Thoracic aorta (tissue), 2 donors: ENCODE measurements around the gene ZNF711. TPM values are rescaled to one million over a fixed set of nuclear protein-coding genes. Genes with fewer than 3 reads are reported as not detected.
"Not testable (repeated sequence)": the region's sequence is repeated elsewhere in the genome, so short reads cannot be mapped to it uniquely, and the experiment has no call there.

Experiments used
- ATAC-seq: fragments of 150-250 bp; one replicate; pipeline ENCODE4 v1.8.0; 2017; ENCODE audit warnings: low read depth; ENCODE audit not compliant: insufficient number of reproducible peaks, low FRiP score
- DNase-seq: peaks from one replicate; pipeline ENCODE4 v3.0.0-alpha.2; 2020; ENCODE audit warnings: low spot score
- H3K27ac ChIP-seq, 2 donors: fragments of 200-600 bp; sonication (generic); 1 replicate in 1 of 2; 2 replicates in 1 of 2; pipeline ENCODE4 v1.5.1; 2016; ENCODE audit warnings: mild to moderate bottlenecking in 2 of 2, moderate library complexity in 2 of 2
- H3K27me3 ChIP-seq: fragments of 200-600 bp; sonication (generic); replicated peaks from 2 replicates; pipeline ENCODE4 v1.6.0; 2016; ENCODE audit warnings: mild to moderate bottlenecking; ENCODE audit not compliant: insufficient read depth
- H3K36me3 ChIP-seq: fragments of 200-600 bp; sonication (generic); one replicate; pipeline ENCODE4 v1.5.1; 2016
- H3K4me1 ChIP-seq, 2 donors: fragments of 200-600 bp; sonication (generic); 1 replicate in 1 of 2; 2 replicates in 1 of 2; pipeline versions ENCODE4 v1.5.1 to v1.6.0; 2016; ENCODE audit warnings: low read depth in 2 of 2, mild to moderate bottlenecking in 1 of 2; ENCODE audit not compliant: control insufficient read depth in 1 of 2
- H3K4me3 ChIP-seq: fragments of 200-600 bp; sonication (generic); 2 replicates; pipeline ENCODE4 v1.5.1; 2016; ENCODE audit warnings: mild to moderate bottlenecking
- H3K9me3 ChIP-seq: fragments of 200-600 bp; sonication (generic); 2 replicates; pipeline ENCODE4 v1.5.1; 2016
- total RNA-seq, 2 donors: library from RNA; depleted of rRNA; stranded (reverse); fragments of >200 nt; gene quantifications; one replicate each; pipeline versions ENCODE4 v1.1.0 to v1.2.3, GENCODE V29; 2016
- TF ChIP-seq, protein P1 (sequence below): fragments of 200-600 bp; sonication (generic); IDR thresholded peaks from one replicate; pipeline ENCODE4 v1.5.1; 2019; ENCODE audit warnings: antibody characterized with exemption

ZNF711 gene
- total RNA-seq, 2 donors from 2014 or later = 3.7 to 6.4 TPM

DNA sequence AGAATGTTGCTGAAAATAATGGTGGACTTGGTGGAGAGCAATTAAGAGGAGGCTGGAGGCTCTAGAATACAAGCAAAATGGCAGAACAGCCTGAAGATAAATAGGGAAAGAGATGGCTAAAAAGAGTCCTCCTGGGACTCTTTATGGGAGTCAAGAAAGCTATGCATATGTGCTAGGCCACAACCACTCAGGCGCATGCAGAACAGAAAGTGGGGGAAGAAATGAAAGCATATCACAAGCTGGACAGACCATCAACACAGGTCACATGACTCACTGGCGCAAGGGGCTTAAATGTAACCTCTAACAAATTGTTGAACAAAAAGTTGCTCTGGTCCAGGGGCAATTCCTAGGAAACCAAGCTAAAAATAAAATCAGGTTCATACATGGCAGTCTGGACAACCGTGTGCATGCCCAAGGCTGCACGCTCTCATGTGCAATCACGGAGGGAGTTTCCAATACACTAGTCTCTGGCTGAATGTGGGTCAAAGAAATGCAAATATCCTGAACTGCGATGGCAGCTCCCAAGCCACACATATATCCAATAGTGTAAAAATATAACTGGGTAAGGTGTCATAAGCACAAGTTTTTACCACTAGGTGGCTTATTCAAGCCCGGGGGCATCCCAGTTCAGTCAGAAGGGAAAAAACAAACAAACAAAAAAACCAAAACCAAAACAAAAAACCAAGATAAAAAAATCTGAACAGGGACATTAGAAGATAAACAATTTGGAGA, 45.4 kb downstream of the ZNF711 start:
- DNase-seq = no peak
- Histone ChIP-seq H3K27me3 (no peaks in the 10 kb centered on the region), H3K9me3 (no peaks in the 10 kb centered on the region), H3K36me3 (no peaks in the 10 kb centered on the region), H3K27ac (no peak overlapping the region), H3K4me3 (no peak overlapping the region), H3K4me1 (no peaks in the 10 kb centered on the region)
- TF ChIP-seq, protein P1, sequence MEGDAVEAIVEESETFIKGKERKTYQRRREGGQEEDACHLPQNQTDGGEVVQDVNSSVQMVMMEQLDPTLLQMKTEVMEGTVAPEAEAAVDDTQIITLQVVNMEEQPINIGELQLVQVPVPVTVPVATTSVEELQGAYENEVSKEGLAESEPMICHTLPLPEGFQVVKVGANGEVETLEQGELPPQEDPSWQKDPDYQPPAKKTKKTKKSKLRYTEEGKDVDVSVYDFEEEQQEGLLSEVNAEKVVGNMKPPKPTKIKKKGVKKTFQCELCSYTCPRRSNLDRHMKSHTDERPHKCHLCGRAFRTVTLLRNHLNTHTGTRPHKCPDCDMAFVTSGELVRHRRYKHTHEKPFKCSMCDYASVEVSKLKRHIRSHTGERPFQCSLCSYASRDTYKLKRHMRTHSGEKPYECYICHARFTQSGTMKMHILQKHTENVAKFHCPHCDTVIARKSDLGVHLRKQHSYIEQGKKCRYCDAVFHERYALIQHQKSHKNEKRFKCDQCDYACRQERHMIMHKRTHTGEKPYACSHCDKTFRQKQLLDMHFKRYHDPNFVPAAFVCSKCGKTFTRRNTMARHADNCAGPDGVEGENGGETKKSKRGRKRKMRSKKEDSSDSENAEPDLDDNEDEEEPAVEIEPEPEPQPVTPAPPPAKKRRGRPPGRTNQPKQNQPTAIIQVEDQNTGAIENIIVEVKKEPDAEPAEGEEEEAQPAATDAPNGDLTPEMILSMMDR = no peak
- no peak for ATAC-seq

DNA sequence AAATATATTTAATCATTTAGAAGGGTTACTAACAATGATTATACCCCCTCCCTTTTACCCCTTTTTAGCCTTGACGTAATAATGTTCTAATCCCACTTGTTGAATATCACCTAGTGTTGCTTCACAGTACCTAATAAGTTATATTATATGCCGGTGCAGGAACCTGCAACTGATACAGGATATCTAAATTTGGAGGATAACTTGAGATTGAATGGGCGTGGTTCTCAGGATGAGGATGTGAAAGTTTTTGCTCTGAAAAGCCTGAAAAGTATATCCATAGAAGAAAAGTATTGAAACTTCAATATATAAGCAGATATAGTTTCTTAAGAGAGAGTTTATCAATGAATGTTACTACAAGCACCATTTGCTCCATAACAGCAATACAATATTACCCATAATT, 59.8 kb downstream of the ZNF711 start:
- Histone ChIP-seq H3K36me3 (no peaks in the 10 kb centered on the region), H3K4me1 (no peaks in the 10 kb centered on the region), H3K27ac (no peak overlapping the region), H3K4me3 (no peak overlapping the region), H3K27me3 (no peaks in the 10 kb centered on the region), H3K9me3 (no peaks in the 10 kb centered on the region)
- TF ChIP-seq, protein P1 = no peak
- no peak for ATAC-seq
- no peak for DNase-seq

DNA sequence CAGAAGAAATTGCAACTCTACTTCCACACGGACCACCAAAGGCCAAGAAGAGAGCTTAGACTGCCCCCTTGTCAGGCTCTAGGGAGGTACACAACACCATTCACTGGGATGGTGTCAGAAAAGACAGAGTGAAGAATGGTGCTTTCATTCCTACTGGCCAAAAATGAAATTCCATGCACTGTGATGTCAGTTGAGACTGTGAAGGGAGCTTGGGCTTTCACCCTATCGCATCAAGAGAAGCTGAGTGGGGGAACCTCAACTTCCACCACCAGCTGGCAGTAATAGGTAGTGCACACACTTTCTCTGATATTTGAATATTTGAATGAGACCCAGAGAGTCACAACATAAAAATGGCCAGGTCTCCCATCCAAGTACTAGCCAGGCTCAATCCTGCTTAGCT, 65.9 kb downstream of the ZNF711 start:
- H3K27ac ChIP-seq = no peak overlapping the region
- no peaks in the 10 kb centered on the region for H3K36me3 ChIP-seq
- no peak overlapping the region for H3K4me3 ChIP-seq
- H3K27me3 ChIP-seq = no peaks in the 10 kb centered on the region
- ATAC-seq (no peak), DNase-seq (no peak)
- no peaks in the 10 kb centered on the region for H3K4me1 ChIP-seq
- no peaks in the 10 kb centered on the region for H3K9me3 ChIP-seq
- TF ChIP-seq, protein P1 = no peak

DNA sequence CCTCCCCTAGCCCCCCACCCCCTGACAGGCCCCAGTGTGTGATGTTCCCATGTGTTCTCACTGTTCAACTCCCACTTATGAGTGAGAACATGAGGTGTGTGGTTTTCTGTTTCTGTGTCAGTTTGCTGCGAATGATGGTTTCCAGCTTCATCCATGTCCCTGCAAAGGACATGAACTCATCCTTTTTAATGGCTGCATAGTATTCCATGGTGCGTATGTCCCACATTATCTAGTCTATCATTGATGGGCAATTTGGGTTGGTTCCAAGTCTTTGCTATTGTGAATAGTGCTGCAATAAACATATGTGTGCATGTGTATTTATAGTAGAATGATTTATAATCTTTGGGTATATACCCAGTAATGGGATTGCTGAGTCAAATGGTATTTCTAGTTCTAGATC, 67.6 kb downstream of the ZNF711 start:
- not testable (repeated sequence) for H3K4me3 ChIP-seq, DNase-seq, H3K4me1 ChIP-seq, H3K27ac ChIP-seq, H3K27me3 ChIP-seq, ATAC-seq, H3K36me3 ChIP-seq, H3K9me3 ChIP-seq

Other genes with a start within 250 kb of the ZNF711 start
- gene APOOL, start 240.1 kb upstream of the ZNF711 start, total RNA-seq = 10 to 100 TPM; 22.9 to 29.0 TPM
- not detected for gene SATL1, start 212 bp upstream of the ZNF711 start, total RNA-seq
- under 1 TPM; 0.21 to 0.81 TPM for gene POF1B, start 135.7 kb downstream of the ZNF711 start, total RNA-seq